ENCODE measurements around the gene ECM1.

GRCh38 chr1:150548324-150548631 is 40.4 kb downstream of the ECM1 start:
- TF ChIP-seq SP1 (IDR thresholded peaks at IDR 0.05) (no peak), ZNF384 (IDR thresholded peaks at IDR 0.05) (no peak), FOXK2 (IDR thresholded peaks at IDR 0.05) (no peak), SUZ12 (IDR thresholded peaks at IDR 0.05) (no peak), BHLHE40 (IDR thresholded peaks at IDR 0.05; ENCODE audit: borderline replicate concordance) (no peak), NFRKB (IDR thresholded peaks at IDR 0.05) (no peak), LEF1 (IDR thresholded peaks at IDR 0.05; ENCODE audit: borderline replicate concordance) (no peak), L3MBTL2 (conservative IDR thresholded peaks at IDR 0.05) (no peak), ELF4 (IDR thresholded peaks at IDR 0.05) (no peak), PKNOX1 (IDR thresholded peaks at IDR 0.05) (no peak)
